H9 (cell line): Measurements from ENCODE around the gene ZNF385B. TPM values are rescaled to one million over a fixed set of nuclear protein-coding genes. Genes with fewer than 3 reads are reported as not detected.

ENCODE experiments used
- DNase-seq: peaks from one replicate; pipeline ENCODE4 v3.0.0-alpha.2; 2017
- H2AFZ ChIP-seq: one replicate; pipeline ENCODE4 v1.6.1; 2013; ENCODE audit warnings: mild to moderate bottlenecking, low read length, control low read depth, moderate library complexity
- H2AK5ac ChIP-seq: 2 replicates; pipeline ENCODE4 v1.6.1; 2013; ENCODE audit warnings: low read length, control low read depth, mixed read lengths; ENCODE audit not compliant: insufficient read length
- H2BK120ac ChIP-seq: one replicate; pipeline ENCODE4 v1.6.1; 2013; ENCODE audit warnings: low read depth, mild to moderate bottlenecking, low read length, control low read depth, inconsistent platforms; ENCODE audit not compliant: poor library complexity, severe bottlenecking
- H2BK12ac ChIP-seq: 2 replicates; pipeline ENCODE4 v1.6.1; 2013; ENCODE audit warnings: low read length, control low read depth, mixed read lengths, low read depth; ENCODE audit not compliant: insufficient read length
- H2BK15ac ChIP-seq: 2 replicates; pipeline ENCODE4 v1.6.1; 2013; ENCODE audit warnings: low read depth, low read length, control low read depth
- H2BK20ac ChIP-seq: one replicate; pipeline ENCODE4 v1.6.1; 2013; ENCODE audit warnings: low read depth, mild to moderate bottlenecking, low read length, control low read depth, inconsistent platforms; ENCODE audit not compliant: poor library complexity, severe bottlenecking
- H2BK5ac ChIP-seq: 2 replicates; pipeline ENCODE4 v1.6.1; 2013; ENCODE audit warnings: low read length, control low read depth, mixed read lengths; ENCODE audit not compliant: insufficient read length
- H3K14ac ChIP-seq: 2 replicates; pipeline ENCODE4 v1.6.1; 2013; ENCODE audit warnings: low read length, control low read depth; ENCODE audit not compliant: insufficient read depth
- H3K18ac ChIP-seq: 2 replicates; pipeline ENCODE4 v1.6.1; 2013; ENCODE audit warnings: low read depth, mild to moderate bottlenecking, mixed read lengths, low read length, control low read depth; ENCODE audit not compliant: insufficient read length
- H3K23ac ChIP-seq: 2 replicates; pipeline ENCODE4 v1.6.1; 2013; ENCODE audit warnings: low read length, control low read depth, mixed read lengths, low read depth; ENCODE audit not compliant: insufficient read length
- H3K23me2 ChIP-seq: 2 replicates; pipeline ENCODE4 v1.6.1; 2013; ENCODE audit warnings: low read depth, mild to moderate bottlenecking, mixed read lengths, low read length, control low read depth; ENCODE audit not compliant: insufficient read length, poor library complexity, severe bottlenecking
- H3K27ac ChIP-seq: 2 replicates; pipeline ENCODE4 v1.5.1; 2013; ENCODE audit warnings: low read length, control low read depth, mixed read lengths, low read depth; ENCODE audit not compliant: insufficient read length
- H3K27me3 ChIP-seq: 2 replicates; pipeline ENCODE4 v1.6.1; 2013; ENCODE audit warnings: low read length, control low read depth, inconsistent platforms; ENCODE audit not compliant: insufficient read depth
- H3K4ac ChIP-seq: 2 replicates; pipeline ENCODE4 v1.6.1; 2013; ENCODE audit warnings: low read depth, mild to moderate bottlenecking, control low read depth, inconsistent platforms, low read length, moderate library complexity
- H3K4me1 ChIP-seq: 2 replicates; pipeline ENCODE4 v1.6.1; 2013; ENCODE audit warnings: low read length, control low read depth, inconsistent platforms; ENCODE audit not compliant: insufficient read depth
- H3K4me2 ChIP-seq: 2 replicates; pipeline ENCODE4 v1.6.1; 2013; ENCODE audit warnings: low read length, control low read depth, mixed read lengths; ENCODE audit not compliant: insufficient read length, insufficient read depth
- H3K56ac ChIP-seq: 2 replicates; pipeline ENCODE4 v1.6.1; 2013; ENCODE audit warnings: low read depth, mild to moderate bottlenecking, mixed read lengths, low read length, control low read depth; ENCODE audit not compliant: insufficient read length
- H3K79me1 ChIP-seq: 2 replicates; pipeline ENCODE4 v1.6.1; 2013; ENCODE audit warnings: low read depth, mild to moderate bottlenecking, moderate library complexity, low read length, control low read depth, inconsistent platforms; ENCODE audit not compliant: insufficient read depth, poor library complexity, severe bottlenecking
- H3K79me2 ChIP-seq: 2 replicates; pipeline ENCODE4 v1.6.1; 2013; ENCODE audit warnings: low read length, control low read depth, inconsistent platforms; ENCODE audit not compliant: insufficient read depth
- H3K9ac ChIP-seq: 2 replicates; pipeline ENCODE4 v1.6.1; 2013; ENCODE audit warnings: low read length, control low read depth, mixed read lengths; ENCODE audit not compliant: insufficient read length; ENCODE audit errors: extremely low read depth
- H3K9me3 ChIP-seq: one replicate; pipeline ENCODE4 v1.6.1; 2013; ENCODE audit warnings: low read depth, low read length, inconsistent platforms; ENCODE audit not compliant: control insufficient read depth
- H3T11ph ChIP-seq: one replicate; pipeline ENCODE4 v1.6.1; 2013; ENCODE audit warnings: mild to moderate bottlenecking, low read length, control low read depth, inconsistent platforms
- H4K20me1 ChIP-seq: one replicate; pipeline ENCODE4 v1.6.1; 2013; ENCODE audit not compliant: control insufficient read depth, insufficient read length, insufficient read depth
- H4K5ac ChIP-seq: 2 replicates; pipeline ENCODE4 v1.6.1; 2013; ENCODE audit warnings: low read depth, mild to moderate bottlenecking, mixed read lengths, low read length, control low read depth; ENCODE audit not compliant: insufficient read length
- H4K8ac ChIP-seq: replicated peaks from 2 replicates; pipeline ENCODE4 v1.6.1; 2013; ENCODE audit warnings: low read length, control low read depth, mixed read lengths, low read depth; ENCODE audit not compliant: insufficient read length
- H4K91ac ChIP-seq: 2 replicates; pipeline ENCODE4 v1.6.1; 2013; ENCODE audit warnings: low read depth, mild to moderate bottlenecking, moderate library complexity, mixed read lengths, low read length, control low read depth; ENCODE audit not compliant: insufficient read length
- H3K27ac Mint-ChIP-seq, 3 experiments: 2 replicates in 2 of 3; 3 replicates in 1 of 3; pipeline ENCODE4 v1.8.0; 2020 to 2021; ENCODE audit warnings: mixed read lengths in 3 of 3, mild to moderate bottlenecking in 1 of 3, moderate library complexity in 1 of 3
- H3K27me3 Mint-ChIP-seq: 2 replicates; pipeline ENCODE4 v1.8.0; 2021; ENCODE audit warnings: low read depth, mild to moderate bottlenecking, moderate library complexity, mixed read lengths
- H3K36me3 Mint-ChIP-seq, 3 experiments: 2 replicates in 2 of 3; 3 replicates in 1 of 3; pipeline ENCODE4 v1.8.0; 2020 to 2021; ENCODE audit warnings: low read depth in 3 of 3, mixed read lengths in 3 of 3; ENCODE audit not compliant: insufficient read depth in 1 of 3
- H3K4me1 Mint-ChIP-seq, 2 experiments: 2 replicates each; pipeline ENCODE4 v1.8.0; 2020; ENCODE audit warnings: mixed read lengths in 2 of 2
- H3K4me3 Mint-ChIP-seq, 2 experiments: 2 replicates in 1 of 2; 3 replicates in 1 of 2; pipeline ENCODE4 v1.8.0; 2020 to 2021; ENCODE audit warnings: mild to moderate bottlenecking in 2 of 2, mixed read lengths in 2 of 2, moderate library complexity in 1 of 2
- H3K9me3 Mint-ChIP-seq, 2 experiments: 2 replicates in 1 of 2; 3 replicates in 1 of 2; pipeline ENCODE4 v1.8.0; 2020; ENCODE audit warnings: mild to moderate bottlenecking in 2 of 2, mixed read lengths in 2 of 2, moderate library complexity in 1 of 2
- CTCF ChIP-seq: fragments of 200-600 bp; sonication (generic); conservative IDR thresholded peaks from 3 replicates; pipeline ENCODE4 v1.8.0; 2021; ENCODE audit warnings: antibody characterized with exemption, mild to moderate bottlenecking
- WGBS: extraction: QIAGEN DNeasy Blood & Tissue Kit; methylation state at CpG from one replicate; pipeline ENCODE4 v1.1.7; 2013; ENCODE audit warnings: missing lambda C conversion rate, low lambda C conversion rate, mixed read lengths; ENCODE audit not compliant: insufficient read length; ENCODE audit errors: extremely low coverage; 5-methylcytosine and 5-hydroxymethylcytosine counted together
- total RNA-seq: library from RNA; stranded (reverse); gene quantifications from 2 replicates; pipeline ENCODE4 v1.2.1, GENCODE V29; 2021

Gene ZNF385B
- total RNA-seq, 1 experiment from 2014 or later, result 2.1 TPM

GRCh38 chr2:179429597-179429996, 431.8 kb downstream of the ZNF385B start:
- no peak for DNase-seq
- no peaks in the 10 kb centered on the region for H4K20me1 ChIP-seq
- Mint-ChIP-seq H3K4me1 (peaks cover 31 to 32% of the 10 kb centered on the region in 2 experiments), H3K27me3 (no peaks in the 10 kb centered on the region; the same call in 1 of the 2 replicates), H3K4me3 (0 out of 5 replicates have a peak overlapping the region, but pooled peaks of 1 of the 2 experiments have one; percentile 69), H3K27ac (peak overlapping the region in 2 of 3 experiments; percentile 4 to 94; a peak in 2 of 7 replicates), H3K36me3 (no peaks in the 10 kb centered on the region), H3K9me3 (no peaks in the 10 kb centered on the region)
- no peak overlapping the region for H2BK20ac ChIP-seq
- no peaks in the 10 kb centered on the region for H3K23me2 ChIP-seq
- no peak overlapping the region for H4K8ac ChIP-seq
- H2BK5ac ChIP-seq, result no peak overlapping the region
- no peaks in the 10 kb centered on the region for H3K27me3 ChIP-seq
- no peaks in the 10 kb centered on the region for H3K79me2 ChIP-seq
- no peak overlapping the region for H2BK15ac ChIP-seq
- H3K14ac ChIP-seq, result no peak overlapping the region
- H3K79me1 ChIP-seq, result no peaks in the 10 kb centered on the region
- no peak overlapping the region for H3K4ac ChIP-seq
- no peak overlapping the region for H3K4me2 ChIP-seq
- no peak overlapping the region for H3K56ac ChIP-seq
- H2AFZ ChIP-seq, result no peak overlapping the region
- no peak overlapping the region for H2BK120ac ChIP-seq
- no peak for TF ChIP-seq CTCF
- no peak overlapping the region for H3T11ph ChIP-seq
- no peak overlapping the region for H4K91ac ChIP-seq
- H4K5ac ChIP-seq, result no peak overlapping the region
- WGBS, result no CpG with 5 or more reads among the region's 2 CpGs
- no peak overlapping the region for H3K18ac ChIP-seq
- no peak overlapping the region for H2BK12ac ChIP-seq
- H3K4me1 ChIP-seq, result no peaks in the 10 kb centered on the region
- H3K27ac ChIP-seq, result no peak overlapping the region
- no peak overlapping the region for H3K23ac ChIP-seq
- no peak overlapping the region for H3K9ac ChIP-seq
- no peaks in the 10 kb centered on the region for H3K9me3 ChIP-seq
- H2AK5ac ChIP-seq, result no peak overlapping the region
